Stimulated activated CD8-positive, alpha-beta memory T cell treated with anti-CD3 and anti-CD28 coated beads, Interleukin-15, amount 100 ng/mL, for 24 hours (primary cell): ENCODE measurements around the gene FAM83E.
"Not testable (repeated sequence)": the region's sequence is repeated elsewhere in the genome, so short reads cannot be mapped to it uniquely, and the experiment has no call there.

Experiments used
- DNase-seq: peaks from one replicate; pipeline ENCODE4 v3.0.0-alpha.2; 2020; ENCODE audit warnings: low read depth

Gene FAM83E

DNA sequence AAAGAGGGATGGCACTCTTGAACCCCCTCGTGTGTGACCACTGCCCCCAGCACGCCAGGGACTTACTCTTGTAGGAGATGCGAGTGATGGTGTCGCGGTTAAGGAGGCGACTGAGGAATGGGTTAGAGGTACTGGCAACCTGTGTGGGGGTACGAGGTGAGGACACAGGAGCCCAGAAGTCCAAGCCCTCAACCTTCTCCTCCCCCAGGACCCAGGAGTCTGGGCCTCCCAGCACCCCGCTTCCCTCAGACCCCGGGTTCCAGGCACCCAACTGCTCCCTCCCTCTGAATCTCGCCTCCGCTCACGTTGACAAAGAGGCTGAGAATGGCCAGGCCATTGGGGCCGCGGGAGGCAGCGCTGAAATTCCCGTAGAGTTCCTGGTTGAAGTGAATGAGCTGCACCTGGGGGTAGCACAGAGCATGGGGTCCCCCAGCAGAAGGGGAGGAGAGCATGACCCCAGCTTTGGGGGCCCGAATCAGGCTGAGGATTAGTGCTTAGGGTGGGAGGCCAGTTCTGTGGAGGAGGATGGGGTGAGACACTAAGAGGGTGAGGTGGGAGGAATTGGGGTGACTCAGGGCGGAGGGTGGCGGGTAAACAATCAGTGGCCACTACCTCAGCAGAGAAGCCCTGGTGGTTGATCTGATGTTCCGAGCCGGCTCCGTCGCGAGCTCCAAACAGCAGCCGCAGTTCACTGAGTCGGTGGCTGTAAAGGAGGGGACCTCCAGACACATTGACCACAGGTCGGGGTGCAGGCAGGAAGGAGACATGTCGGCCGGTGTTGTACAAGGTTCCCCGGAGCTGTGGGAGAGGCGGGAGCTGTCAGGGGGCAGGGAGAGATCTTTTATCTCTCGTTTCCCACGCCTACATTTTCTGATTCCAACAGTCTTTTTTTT lies 24.9 kb upstream of the FAM83E start:
- no peak for DNase-seq

DNA sequence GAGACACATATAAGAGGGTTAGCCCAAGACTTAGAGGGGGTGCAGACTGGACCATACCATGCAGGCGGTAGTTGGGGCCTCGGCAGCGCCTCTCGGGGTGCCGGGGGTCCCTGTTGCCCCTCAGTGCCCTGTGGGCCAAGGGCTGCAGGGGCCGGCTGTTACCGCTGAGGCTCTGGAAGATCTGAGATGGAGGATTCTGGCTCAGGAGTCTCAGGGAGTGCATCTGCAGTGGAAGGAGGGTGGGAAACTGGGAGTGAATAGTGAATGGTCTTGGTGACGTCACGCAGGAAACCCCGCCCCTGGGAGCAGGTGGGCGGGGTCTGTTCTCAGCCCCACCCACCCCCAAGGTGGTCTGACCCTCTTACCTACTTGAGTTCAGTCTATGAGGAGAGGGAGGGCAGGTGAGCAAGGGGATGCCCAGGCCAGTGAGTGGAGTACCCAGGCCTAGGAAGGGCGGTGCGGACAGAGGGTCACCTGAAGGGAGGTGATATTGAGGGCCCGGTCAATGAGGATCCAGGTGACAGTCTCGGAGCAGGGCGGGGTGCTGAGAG lies 24.0 kb upstream of the FAM83E start:
- DNase-seq: no peak

DNA sequence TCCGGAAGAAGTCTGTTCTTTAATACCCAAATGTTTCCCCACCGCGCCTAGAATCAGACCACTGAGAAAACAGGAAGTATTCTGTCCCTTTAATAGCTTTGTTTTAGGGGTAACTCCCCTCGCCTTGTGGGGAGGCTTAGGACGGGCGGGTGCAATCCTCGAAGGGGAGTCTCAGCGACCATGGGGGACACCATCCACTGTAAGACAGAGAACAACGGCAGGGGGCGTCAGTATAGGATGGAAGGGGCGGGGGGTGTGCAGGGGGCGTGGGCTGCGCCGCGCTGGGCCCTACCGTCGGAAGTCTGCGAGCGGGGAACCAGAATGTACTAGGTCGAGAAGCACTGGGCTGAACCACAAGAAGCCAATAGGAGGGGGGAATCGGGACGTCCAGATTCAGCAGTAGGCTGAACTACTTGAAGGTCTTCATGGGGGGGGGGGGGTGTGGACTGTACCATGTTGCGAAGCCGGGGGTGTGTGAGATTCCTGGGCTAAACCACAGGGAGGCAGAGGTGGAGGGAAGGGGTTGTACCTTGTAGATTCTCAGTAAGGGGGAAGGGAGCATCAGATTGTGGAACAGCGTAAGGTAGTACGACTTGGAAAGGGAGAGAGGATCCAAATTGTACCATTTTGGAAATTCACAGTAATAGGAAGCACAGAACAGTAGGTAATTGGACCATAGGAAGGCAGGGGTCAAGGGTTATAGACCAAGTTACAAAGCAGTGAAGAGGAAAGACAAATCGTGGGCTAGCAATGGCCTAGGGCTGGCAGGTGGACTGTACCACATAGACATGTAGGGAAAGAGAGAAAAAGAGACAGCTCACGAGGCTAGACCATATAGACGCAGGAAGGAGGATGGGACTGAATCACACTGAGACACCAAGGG lies 23.3 kb upstream of the FAM83E start:
- DNase-seq: no peak

DNA sequence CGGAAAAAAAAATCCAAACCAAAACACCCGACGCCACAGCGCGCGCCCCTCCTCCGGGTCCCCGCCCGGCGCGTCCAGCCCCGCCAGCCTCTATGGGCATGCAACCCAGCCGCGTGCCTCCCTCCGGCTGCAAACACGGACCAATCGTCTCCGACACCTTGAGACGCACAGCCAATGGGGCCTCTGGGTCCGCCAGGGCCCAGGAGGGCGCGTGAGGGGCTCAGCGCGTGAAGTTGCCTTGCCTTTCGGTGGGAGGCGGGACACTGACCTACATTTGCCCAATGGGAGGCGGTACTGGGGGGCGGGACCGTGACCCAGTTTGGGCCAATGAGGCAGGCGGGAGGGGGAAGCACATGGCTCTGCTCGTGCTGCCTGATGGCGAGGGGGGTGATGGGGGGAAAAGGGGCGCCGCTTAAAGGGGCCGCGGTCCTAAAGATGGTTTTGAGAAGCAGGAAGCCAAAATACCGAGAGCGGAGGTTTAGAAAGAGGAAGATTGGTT lies 22.6 kb upstream of the FAM83E start:
- DNase-seq: peak; percentile 91

DNA sequence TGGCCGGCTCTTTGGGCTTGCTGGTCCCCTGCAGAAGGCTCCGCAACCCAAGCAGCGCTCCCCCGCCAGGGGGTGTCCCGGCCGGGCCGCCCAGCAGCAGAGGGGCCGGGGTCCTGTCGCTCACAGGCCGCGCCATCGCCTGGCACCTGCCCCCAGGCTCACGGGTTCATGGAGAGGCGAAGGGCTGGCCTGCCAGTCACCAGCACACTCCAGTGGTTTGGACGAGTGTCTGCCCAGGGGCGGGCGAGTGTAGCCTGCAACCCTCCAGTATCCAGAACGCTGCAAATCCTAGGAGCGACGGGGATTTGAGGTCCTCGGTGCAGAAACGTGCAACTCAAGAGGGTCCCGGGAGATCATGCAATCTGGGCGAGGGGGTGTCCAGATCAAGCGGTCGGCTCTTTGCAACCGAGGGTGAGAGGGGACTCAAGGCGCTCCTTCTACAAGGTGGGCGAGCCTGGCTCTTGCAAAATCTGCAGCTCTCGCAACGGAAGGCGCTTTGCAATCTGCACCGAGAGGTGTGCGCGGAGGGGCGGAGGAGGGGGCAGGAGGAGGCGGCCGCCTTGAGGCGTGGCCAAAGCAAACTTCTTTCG lies 22.1 kb upstream of the FAM83E start, which contains the start of gene DBP:
Gene DBP (minus strand): TSS at position 521 of the 590 bp plus-strand sequence. CDS start 385 bp downstream, at position 136.
- no peak for DNase-seq

DNA sequence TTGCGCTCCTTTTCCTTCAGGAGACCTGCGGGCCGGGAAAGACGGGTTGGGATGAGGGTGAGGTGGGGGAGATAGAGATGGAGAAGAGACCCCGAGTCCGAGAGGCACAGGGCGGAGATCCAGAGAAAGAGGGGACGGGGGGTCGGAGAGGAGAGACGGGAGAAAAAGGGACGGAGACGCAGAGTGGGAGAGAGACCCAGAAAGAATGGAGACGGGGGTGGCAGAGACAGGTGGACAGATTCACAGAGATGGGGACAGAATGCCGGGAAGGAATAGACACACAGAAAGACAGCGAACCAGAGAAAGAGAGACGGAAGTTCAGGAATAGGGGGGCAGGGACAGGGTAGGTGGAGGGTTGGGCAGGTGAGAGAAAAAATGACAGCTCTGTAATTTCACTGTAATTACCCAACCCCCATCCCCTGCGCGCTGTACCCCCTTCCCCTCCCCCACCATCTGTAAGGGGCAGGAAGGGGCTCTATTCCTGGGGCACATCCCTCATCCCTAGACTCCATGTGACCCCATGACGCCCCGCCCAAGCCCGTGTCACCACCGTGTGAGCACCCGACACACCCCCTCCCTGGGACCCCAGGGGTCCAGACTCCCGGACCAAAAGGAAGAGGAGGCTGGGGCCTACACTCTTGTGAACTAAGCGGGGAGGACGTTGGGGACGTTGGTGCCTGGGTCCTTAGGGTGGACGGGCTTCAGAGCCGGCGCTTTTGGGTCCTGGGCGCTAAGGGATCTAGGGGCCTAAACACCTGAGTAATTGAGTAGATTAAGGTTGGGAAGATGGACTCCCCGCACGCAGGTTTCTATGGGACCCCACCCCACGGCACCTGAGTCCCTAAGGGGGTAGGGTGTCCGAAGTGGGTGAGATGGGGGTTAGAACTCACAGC lies 21.3 kb upstream of the FAM83E start:
- DNase-seq: no peak

DNA sequence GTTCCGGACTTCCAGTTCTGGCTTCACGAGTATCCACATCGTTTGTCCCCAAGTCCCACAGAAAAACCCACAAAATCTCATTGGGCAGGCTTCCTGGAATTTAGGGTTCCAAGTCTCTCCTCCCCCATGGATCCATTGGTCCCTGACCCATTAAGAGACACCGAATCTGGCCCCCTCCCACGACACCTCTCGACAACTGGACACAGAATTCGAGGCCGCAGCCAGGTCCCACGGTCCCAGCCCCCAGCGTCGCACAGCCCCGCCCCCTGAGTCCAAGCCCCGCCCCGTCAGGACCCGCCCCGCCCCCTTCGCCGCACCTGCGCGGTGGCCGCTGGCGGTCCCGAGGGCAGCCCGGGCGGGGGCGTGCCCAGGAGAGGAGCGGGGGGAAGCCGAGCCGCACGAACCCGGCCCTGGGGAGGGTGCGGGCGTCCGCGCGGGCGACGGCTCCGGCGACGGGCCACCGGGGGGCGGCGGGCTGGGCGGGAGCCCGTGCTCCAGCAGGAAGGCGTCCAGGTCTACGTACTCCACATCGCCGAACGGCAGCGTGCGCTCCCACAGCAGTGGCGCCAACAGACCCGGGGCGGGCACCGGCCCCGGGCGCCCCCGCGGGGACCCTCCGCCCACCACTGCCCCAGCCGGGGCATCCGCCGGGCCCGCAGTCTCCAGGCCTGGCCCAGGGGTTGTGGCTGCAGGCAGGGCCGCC lies 20.5 kb upstream of the FAM83E start:
- peak; percentile 68 for DNase-seq

DNA sequence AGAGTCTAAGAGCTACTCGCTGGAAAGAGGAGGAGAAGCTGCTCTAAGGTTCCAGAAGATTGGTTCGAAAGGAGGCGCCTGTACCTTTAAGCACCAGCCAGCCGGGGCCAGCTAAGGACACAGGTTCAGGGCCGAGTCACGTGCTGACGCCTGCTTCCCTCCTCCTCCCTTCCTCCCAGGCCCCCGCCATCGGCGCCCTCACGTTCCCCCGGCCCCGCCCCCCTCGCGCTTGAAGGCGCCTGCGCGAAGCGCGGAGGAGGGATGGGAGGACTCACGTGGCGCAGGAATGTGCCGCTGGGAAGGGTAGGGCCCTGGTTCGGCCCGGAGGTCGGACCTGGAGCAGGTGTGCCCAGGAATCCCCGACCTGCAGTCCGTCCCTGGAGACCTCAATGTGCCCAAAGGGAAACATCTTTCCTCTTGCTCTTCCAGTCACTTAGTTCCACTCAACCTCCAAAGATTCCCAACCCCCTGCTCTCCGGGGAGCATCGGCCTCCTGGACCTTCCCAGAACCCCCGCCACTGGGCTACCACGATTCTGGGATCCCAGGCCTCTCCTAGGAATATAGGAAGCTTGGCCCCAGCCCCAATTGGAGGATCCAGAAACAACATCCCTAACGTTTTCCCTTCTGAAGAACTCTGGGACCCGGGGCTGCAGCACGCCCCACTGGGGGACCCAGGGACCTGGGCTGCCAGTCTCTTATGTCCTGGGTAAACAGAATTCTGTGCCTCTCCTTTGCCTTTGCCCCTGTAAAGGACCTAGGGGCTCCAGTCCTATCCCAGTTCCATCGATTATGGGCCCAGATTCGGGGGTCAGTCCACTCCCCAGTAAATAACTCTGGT lies 19.8 kb upstream of the FAM83E start:
- DNase-seq: peak; percentile 86

DNA sequence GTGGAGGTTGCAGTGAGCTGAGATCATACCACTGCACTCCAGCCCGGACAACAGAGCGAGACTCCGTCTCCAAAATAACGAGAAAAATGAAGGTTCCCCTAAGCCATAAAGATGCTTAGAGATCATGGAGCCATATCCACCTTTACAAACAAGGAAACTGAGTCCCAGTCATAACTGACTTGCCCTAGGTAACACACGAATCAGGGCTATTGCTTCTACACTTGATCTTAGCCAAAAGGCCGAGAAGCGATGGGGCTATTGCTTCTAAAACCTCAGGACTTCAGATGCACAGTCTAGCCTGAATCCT lies 19.1 kb upstream of the FAM83E start:
- DNase-seq: no peak

DNA sequence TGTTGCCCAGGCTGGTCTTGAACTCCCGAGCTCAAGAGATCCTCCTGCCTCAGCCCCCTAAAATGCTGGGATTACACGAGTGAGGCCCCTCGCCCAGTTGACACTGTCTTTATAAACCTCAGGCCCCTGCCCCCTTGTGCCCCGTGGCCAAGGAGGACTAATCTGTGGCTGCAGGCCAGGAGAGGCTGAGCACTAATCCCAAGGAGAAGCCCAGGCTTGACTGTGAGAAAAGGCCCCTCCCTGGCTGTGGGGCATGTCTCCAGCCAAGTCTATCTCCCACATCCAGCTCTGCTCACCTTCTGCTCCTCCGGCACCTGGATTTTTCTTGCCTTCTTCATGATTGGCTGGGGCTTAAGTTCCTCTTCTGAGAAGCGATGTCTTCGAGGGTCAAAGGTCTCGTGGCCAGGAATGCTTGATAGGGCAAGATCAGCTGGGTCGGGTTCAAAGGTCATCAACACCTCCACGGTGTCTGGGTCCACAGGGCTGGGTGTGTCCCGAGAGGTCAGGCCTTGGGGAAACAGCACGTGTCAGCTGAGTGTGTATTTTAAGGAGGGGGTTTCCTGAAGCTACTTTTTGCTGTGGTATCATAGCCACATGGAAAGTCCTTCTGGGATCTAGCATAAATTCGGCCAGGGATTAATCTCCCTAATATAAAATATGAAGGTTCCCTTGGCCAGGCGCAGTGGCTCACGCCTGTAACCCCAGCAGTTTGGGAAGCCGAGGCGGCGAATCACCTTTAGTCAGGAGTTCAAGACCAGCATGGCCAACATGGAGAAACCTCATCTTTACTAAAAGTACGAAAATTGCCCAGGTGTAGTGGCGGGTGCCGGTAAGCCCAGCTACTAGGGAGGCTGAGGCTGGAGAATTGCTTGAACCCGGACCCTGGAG lies 18.5 kb upstream of the FAM83E start:
- no peak for DNase-seq

DNA sequence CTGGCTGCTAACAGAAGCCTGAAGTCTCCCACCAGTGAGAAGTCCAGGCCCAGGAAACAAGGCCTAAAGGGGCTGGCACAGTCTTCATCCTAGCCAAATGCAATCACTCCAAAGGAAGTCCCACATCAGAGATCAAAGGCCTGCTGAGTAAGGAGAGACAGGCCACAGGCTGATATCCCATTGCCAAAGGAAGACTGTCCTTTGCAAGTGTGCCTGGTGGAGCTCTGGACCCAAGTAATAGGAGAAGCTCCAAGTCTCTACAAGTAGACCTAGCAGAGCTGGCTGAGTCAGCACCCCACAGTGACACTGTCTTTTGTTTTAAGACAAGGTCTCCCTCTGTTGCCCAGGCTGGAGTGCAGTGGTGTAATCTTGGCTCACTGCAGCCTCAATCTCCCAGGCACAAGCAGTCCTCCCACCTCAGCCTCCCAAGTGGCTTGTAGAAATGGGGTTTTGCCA lies 17.8 kb upstream of the FAM83E start:
- DNase-seq: no peak

DNA sequence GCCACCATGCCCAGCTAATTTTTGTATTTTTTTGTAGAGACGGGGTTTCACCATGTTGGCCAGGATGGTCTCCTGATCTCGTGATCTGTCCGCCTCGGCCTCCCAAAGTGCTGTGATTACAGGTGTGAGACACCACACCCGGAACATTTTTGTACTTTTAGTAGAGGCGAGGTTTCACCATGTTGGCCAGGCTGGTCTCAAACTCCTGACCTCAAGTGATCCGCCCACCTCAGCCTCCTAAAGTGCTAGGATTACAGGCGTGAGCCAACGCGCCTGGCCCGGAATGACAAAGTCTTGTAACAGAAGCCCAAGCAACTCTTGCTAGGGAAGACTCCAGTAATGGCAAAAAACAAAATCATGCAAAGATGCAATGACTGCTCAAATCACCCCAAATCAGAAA lies 17.4 kb upstream of the FAM83E start:
- DNase-seq: not testable (repeated sequence)

DNA sequence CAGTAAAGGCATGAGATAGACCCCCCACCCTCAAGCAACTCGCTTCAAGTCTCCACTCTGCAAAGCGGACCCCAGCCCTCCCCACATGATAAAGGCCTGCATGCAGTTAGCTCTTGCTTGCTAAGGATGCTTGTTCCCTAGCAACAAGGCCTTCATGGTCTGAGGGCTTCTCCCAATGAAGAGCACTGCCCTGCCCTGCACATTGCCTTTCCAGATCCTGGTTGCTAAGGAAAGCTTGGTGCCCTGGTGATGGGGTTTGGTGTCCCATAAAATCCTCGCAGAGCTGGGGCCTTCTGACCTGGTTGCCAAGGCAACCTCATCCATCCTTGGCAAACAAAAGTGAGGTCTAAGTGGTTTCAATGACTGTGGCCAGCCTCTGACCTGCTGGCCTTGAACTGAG lies 16.3 kb upstream of the FAM83E start:
- DNase-seq: no peak

DNA sequence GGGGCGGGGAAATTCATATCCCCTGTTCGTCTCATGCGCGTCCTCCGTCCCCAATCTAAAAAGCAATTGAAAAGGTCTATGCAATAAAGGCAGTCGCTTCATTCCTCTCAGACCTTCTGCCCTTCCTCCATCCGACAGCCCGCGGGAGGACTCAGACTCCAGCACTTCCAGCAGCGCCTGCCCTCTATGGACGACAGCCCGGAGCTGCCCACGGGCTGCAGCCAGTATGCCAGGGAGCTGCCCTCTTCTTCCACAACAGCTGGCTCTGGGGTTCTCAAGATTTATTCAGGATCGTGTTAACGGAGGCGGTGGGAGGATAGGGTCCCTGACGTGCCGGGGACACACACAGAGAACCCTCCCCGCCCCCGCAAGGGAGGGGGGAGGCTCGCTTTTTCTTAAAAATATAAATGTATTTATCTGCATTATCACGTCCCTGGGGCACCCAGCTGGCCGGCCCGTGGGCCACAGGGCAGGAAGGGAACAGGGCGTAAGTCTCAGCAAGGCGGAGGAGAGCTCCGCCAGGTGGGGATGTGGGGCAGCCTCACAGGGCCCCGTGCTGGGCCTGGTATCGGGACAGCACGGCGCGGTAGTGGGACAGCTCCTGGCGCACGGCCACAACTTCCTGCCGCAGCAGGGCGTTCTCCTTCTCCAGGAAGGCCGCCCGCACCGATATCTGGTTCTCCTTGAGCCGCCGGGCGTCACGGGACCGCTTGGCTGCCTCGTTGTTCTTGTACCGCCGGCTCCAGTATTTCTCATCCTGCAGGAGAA lies 15.6 kb upstream of the FAM83E start:
- no peak for DNase-seq

DNA sequence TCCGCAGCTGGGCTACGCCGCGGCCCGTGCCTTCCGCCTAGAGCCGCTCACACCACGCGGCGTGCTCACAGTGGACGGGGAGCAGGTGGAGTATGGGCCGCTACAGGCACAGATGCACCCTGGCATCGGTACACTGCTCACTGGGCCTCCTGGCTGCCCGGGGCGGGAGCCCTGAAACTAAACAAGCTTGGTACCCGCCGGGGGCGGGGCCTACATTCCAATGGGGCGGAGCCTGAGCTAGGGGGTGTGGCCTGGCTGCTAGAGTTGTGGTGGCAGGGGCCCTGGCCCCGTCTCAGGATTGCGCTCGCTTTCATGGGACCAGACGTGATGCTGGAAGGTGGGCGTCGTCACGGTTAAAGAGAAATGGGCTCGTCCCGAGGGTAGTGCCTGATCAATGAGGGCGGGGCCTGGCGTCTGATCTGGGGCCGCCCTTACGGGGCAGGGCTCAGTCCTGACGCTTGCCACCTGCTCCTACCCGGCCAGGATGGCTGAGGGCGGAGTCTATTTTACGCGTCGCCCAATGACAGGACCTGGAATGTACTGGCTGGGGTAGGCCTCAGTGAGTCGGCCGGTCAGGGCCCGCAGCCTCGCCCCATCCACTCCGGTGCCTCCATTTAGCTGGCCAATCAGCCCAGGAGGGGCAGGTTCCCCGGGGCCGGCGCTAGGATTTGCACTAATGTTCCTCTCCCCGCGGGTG lies 14.9 kb upstream of the FAM83E start:
- DNase-seq: no peak

DNA sequence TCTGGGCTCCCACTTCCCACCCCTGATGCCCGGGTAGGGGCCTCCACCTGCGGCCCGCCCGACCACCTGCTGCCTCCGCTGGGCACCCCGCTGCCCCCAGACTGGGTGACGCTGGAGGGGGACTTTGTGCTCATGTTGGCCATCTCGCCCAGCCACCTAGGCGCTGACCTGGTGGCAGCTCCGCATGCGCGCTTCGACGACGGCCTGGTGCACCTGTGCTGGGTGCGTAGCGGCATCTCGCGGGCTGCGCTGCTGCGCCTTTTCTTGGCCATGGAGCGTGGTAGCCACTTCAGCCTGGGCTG lies 14.4 kb upstream of the FAM83E start:
- no peak for DNase-seq
